ENCODE measurements around the gene OLIG3. TPM values are rescaled to one million over a fixed set of nuclear protein-coding genes. Genes with fewer than 3 reads are reported as not detected.

OLIG3 gene
- total RNA-seq, 1 donor from 2014 or later, result not detected

DNA sequence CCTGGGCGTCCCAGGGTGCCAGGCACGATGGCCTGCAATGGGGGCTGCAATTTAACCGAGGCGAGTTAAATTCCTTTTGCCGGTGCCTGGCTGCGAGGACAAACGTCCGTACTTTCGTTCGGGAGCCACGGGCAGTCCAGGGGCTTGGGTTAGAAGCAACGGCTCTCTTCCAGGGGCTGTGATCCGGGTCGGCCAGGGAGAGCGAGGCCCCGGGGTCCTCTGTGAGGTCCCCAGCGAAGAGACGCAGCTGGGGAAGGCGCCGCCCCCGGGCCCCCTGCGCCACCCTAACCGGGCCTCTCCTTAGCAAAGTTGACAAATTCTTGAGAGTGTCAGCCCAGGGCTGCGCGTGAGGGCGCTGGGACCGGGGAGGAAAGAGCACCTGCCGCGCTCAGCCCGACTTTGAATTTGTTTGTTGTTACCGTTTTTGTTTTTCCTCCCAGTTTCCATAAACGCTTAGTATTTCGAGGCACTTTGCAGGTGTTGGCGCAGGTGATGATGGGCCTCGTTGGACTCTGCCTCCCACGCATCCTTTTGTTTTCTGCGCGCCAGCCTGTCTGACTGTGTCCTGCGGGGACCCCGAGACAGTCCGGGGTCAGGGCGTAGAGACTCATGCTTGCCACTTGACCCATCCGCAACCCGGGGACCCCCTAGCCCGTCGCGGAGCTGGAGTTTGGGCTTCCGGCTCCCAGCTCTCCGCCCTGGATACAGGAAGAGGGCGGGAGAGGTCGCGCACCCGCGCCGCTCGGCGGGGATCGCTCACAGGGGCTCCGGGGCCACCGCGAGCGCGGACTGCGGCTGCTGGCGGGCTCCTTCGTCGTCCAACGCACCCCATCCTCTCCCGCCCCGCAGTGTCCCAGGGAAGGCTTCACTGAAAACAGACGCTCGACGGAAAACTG is 5.8 kb downstream of the OLIG3 start:
- Mint-ChIP-seq H3K4me3 (peak overlapping the region; percentile 69), H3K4me1 (peaks cover 39% of the 10 kb centered on the region), H3K27ac (no peak overlapping the region), H3K9me3 (no peaks in the 10 kb centered on the region), H3K27me3 (peaks cover 73% of the 10 kb centered on the region), H3K36me3 (ENCODE audit: low read depth) (no peaks in the 10 kb centered on the region)
- ATAC-seq (ENCODE audit: low read depth), result peak; percentile 14
- TF ChIP-seq, protein P1, sequence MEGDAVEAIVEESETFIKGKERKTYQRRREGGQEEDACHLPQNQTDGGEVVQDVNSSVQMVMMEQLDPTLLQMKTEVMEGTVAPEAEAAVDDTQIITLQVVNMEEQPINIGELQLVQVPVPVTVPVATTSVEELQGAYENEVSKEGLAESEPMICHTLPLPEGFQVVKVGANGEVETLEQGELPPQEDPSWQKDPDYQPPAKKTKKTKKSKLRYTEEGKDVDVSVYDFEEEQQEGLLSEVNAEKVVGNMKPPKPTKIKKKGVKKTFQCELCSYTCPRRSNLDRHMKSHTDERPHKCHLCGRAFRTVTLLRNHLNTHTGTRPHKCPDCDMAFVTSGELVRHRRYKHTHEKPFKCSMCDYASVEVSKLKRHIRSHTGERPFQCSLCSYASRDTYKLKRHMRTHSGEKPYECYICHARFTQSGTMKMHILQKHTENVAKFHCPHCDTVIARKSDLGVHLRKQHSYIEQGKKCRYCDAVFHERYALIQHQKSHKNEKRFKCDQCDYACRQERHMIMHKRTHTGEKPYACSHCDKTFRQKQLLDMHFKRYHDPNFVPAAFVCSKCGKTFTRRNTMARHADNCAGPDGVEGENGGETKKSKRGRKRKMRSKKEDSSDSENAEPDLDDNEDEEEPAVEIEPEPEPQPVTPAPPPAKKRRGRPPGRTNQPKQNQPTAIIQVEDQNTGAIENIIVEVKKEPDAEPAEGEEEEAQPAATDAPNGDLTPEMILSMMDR (IDR thresholded peaks at IDR 0.05), result no peak
- DNase-seq, result no peak
- CTCF ChIA-PET, result interaction anchor here (1.6 kb wide), 1 partner anchor 394 kb away, joined by 5 read pairs; no protein-coding TSS in a partner anchor
- POLR2A ChIA-PET, result interaction anchor here (1.2 kb wide), 1 partner anchor 112 kb away, joined by 3 read pairs; no protein-coding TSS in a partner anchor
- intact Hi-C loops (cut with micrococcal nuclease), result loop anchor here (1.0 to 5.0 kb wide), 6 partner anchors 9 to 412 kb away; no protein-coding TSS in a partner anchor

DNA sequence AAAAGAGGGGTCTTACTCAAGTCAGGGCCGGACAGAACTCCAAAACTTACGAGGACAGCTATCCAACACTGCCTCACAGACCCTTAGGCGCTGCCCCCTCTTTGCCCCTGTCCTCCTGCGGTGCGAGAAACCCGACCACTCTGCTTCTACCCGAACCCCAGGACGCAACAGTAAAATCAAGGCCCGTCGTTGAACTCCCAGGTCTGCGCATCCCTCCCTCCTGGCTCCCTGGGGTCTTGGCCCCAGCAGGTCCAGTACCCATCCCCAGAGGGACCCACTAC is 6.4 kb downstream of the OLIG3 start:
- H3K27me3 Mint-ChIP-seq, result peaks cover 72% of the 10 kb centered on the region
- no peak overlapping the region for H3K27ac Mint-ChIP-seq
- ATAC-seq (ENCODE audit: low read depth) (no peak), DNase-seq (no peak)
- peaks cover 36% of the 10 kb centered on the region for H3K4me1 Mint-ChIP-seq
- TF ChIP-seq, protein P1 (IDR thresholded peaks at IDR 0.05), result no peak
- no peaks in the 10 kb centered on the region for H3K36me3 Mint-ChIP-seq (ENCODE audit: low read depth)
- no peak overlapping the region for H3K4me3 Mint-ChIP-seq
- intact Hi-C loops (cut with micrococcal nuclease), result loop anchor here (2.0 to 5.0 kb wide), 5 partner anchors 73 to 411 kb away; no protein-coding TSS in a partner anchor
- CTCF ChIA-PET, result no interaction called here
- H3K9me3 Mint-ChIP-seq, result no peaks in the 10 kb centered on the region
- POLR2A ChIA-PET, result no interaction called here

DNA sequence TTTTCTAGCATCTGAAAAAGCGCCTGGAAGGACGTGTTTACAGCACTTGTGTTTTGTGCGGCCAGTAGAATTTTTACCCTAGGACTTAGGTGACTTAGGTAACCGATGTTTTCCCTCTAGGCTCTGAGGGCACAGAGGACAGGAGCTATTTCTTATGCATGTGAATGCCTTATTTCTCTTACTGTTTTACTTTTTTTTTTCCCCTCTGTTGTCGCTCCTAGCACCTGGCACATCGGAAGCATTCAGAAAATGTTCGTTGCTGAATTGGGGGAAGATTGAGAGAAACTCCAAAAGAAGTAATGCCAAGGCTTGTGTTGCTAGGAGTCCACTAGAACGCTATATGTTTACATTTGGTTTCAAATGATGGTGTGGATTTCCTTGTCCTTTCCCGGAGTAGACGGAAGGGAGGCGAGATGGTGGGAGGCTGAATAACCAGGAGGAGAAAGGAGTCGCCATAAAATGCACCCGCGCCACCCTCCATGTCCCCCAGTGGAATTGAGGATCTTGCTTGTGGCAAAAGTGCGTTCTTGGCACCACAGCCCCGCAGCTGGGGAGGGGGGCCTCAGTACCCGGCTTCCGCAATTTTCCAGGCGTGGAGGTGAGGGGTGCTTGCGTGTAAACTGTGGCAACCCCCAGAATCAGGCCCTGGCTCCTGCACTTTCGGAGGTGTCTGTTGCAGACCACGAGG is 6.9 kb downstream of the OLIG3 start:
- ATAC-seq (ENCODE audit: low read depth) (no peak), DNase-seq (no peak)
- ChIA-PET CTCF (no interaction called here), POLR2A (no interaction called here)
- no peak overlapping the region for H3K27ac Mint-ChIP-seq
- H3K4me1 Mint-ChIP-seq, result peaks cover 31% of the 10 kb centered on the region
- intact Hi-C loops (cut with micrococcal nuclease), result loop anchor here (5.0 kb wide), 2 partner anchors 215 to 395 kb away; no protein-coding TSS in a partner anchor
- peak overlapping the region; percentile 17 for H3K4me3 Mint-ChIP-seq
- peaks cover 72% of the 10 kb centered on the region for H3K27me3 Mint-ChIP-seq
- TF ChIP-seq, protein P1 (IDR thresholded peaks at IDR 0.05), result no peak
- no peaks in the 10 kb centered on the region for H3K9me3 Mint-ChIP-seq
- no peaks in the 10 kb centered on the region for H3K36me3 Mint-ChIP-seq (ENCODE audit: low read depth)

DNA sequence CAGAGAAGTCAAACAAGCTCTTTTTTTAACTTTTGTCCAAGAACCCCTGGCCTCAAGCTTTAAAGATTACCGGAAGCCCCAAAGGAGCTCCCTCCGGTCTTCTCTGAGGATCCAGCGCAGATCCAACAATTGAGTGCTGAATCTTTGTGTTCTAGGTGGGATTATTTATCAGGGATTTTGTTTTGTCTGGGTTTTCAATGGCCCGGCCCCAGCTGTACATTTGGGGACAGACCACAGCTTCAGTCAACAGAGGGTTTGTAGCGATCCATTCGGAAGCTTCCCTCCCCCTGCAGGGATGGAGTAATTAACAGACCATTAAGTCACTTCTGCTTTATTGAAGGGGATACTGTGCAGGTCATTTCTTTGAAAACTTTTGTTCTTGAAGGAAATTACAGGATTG is 7.8 kb downstream of the OLIG3 start:
- no peak overlapping the region for H3K4me3 Mint-ChIP-seq
- intact Hi-C loops (cut with micrococcal nuclease), result loop anchor here (5.0 kb wide), 2 partner anchors 214 to 394 kb away; no protein-coding TSS in a partner anchor
- TF ChIP-seq, protein P1 (IDR thresholded peaks at IDR 0.05), result no peak
- ATAC-seq (ENCODE audit: low read depth) (no peak), DNase-seq (no peak)
- peaks cover 69% of the 10 kb centered on the region for H3K27me3 Mint-ChIP-seq
- H3K27ac Mint-ChIP-seq, result no peak overlapping the region
- H3K36me3 Mint-ChIP-seq (ENCODE audit: low read depth), result no peaks in the 10 kb centered on the region
- H3K9me3 Mint-ChIP-seq, result no peaks in the 10 kb centered on the region
- POLR2A ChIA-PET, result no interaction called here
- H3K4me1 Mint-ChIP-seq, result peaks cover 31% of the 10 kb centered on the region
- CTCF ChIA-PET, result no interaction called here

DNA sequence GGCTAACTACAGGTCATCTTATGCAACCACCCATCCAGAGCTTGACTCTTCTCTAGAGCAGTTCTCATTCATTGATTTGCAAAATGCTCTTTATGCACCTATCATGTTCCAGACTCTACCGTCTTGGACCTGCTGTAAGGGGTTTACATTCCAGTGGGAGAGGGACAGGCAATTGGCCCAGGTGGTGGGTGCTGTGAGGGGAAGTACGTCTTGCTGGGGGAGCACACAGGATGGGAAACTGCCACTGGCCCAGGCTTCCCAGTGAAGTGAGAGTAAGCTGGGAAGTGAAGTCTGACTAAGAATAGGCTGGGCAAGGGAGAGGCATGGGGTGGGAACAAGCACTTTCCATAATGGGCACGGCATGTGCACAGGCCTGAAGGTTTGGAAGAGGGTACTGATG is 13.8 kb downstream of the OLIG3 start:
- ChIA-PET CTCF (no interaction called here), POLR2A (no interaction called here)
- H3K27me3 Mint-ChIP-seq, result peaks cover 39% of the 10 kb centered on the region
- H3K9me3 Mint-ChIP-seq, result no peaks in the 10 kb centered on the region
- TF ChIP-seq, protein P1 (IDR thresholded peaks at IDR 0.05), result no peak
- ATAC-seq (ENCODE audit: low read depth), result no peak
- no peak overlapping the region for H3K4me3 Mint-ChIP-seq
- DNase-seq, result no peak
- no peaks in the 10 kb centered on the region for H3K4me1 Mint-ChIP-seq
- no peak overlapping the region for H3K27ac Mint-ChIP-seq
- no peaks in the 10 kb centered on the region for H3K36me3 Mint-ChIP-seq (ENCODE audit: low read depth)
- intact Hi-C loops (cut with micrococcal nuclease), result no loop called here
